IPS-NIHi7 (cell line): ENCODE measurements around the gene USP33.
"Not testable (repeated sequence)": the region's sequence is repeated elsewhere in the genome, so short reads cannot be mapped to it uniquely, and the experiment has no call there.

ENCODE experiments used
- DNase-seq: peaks from one replicate; pipeline ENCODE4 v3.0.0; 2012; ENCODE audit warnings: mixed read lengths; ENCODE audit errors: extremely low spot score

The USP33 gene

DNA sequence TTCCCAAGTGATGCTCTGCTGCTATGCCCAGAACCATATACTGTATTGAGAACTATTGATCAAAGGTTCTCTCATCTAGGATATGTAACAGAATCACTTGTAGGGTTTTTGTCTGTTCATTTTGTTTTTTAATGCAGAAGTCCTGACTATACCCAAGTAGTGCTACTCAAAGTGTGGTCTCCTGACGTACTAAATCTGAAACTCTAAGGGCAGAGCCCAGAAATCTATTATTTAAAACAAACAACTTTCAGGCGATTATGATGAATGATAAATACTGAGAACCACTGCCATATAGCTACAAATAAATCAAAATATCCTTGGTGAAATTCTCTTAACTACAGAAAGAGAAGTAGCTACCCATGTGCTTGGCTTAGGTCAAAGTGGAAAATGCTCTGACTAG is 87.3 kb downstream of the USP33 start:
- no peak for DNase-seq

DNA sequence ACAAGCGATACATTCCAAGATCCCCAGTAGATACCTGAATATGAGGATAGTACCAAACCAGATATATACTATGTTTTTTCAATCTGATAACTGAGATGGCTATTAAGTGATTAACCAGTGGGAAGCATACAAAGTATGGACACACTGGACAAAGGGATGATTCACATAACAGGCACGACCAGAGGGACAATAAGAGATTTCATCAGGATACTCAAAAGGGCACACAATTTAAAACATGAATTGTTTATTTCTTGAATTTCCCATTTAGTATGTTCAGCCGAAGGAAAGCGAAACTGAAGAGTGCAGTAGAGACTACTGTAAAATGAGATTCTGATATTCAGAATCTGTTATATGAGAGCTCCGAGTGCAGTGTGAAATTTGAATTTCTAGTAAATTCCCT is 87.8 kb downstream of the USP33 start:
- DNase-seq = no peak

DNA sequence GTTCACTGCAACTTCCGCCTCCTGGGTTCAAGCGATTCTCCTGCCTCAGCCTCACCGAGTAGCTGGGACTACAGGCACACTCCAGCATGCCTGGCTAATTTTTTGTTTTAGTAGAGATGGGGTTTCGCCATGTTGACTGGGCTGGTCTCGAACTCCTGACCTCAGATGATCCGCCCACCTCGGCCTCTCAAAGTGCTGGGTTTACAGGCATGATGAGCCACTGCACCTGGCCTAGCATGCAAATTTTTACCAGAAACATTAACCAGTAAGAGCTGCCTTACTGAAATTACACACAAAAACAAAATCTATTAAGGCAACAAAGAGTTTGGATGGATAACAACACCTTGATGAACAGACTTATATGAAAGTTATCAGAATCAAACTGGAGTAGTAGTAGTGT is 89.3 kb downstream of the USP33 start:
- DNase-seq = no peak

DNA sequence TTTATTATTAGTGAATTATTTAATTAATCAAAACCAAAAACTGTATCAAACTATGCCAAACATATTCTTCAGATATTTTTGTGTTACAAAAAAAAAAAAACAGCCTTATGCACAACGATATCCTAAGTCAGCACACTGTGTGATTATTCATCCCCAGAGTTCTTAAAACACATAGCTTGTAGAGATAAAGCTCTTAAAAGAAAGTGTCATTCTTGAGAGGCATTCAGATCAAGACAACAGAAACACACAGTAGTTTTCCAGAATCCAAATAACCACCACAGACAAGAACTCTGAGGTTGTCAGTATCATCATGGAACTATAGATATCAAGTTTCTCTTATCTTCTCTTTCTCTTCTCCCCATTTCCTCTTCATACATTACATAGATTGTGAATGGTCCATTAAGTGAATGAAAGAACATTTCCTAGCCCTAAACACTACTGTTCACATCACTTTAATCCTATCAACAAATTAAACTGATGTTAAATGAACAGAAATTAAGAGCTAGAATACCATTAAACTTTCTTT is 90.7 kb downstream of the USP33 start:
- no peak for DNase-seq

DNA sequence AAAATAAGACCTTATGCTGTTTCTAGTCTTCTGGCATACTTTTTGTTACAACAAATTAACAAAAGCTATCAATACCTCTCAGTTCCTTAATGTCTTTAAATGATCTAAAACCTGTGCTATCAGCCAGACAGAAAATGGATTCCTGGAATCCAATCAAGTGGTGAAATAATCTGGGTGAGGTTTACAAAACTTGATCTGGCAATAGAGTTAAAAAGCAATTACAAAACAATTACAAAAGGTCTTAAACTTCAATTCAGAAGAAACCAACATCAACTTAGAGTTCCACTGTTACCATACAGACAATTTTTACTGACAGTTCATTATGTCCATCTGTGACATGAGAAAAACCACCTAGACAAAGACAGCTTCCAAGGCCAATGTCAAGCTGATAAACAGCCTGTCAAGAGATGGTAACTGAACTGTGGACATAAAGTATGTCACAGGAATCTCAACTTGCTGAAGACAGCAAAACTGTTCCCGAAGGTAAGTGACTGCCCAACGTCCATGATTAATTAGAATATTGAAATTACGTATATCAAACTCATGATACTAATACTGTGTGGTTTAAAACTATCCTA is 94.6 kb downstream of the USP33 start:
- no peak for DNase-seq

DNA sequence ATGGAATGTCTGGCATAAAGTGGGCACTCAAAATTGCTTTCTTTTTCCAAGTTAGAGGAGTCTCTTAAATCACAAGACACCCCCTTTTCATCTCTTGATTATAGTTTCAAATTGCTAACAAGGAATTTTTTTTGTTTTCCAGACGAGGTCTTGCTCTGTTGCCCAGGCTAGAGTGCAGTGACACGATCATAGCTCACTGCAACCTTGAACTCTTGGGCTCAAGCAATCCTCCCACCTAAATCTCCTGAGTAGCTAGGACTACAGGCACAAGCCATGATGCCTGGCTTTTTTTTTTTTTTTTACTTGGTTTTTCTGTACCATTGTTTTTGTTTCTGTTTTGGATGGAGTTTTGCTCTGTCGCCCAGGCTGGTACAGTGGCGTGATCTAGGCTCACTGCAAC is 98.0 kb downstream of the USP33 start:
- DNase-seq = no peak

DNA sequence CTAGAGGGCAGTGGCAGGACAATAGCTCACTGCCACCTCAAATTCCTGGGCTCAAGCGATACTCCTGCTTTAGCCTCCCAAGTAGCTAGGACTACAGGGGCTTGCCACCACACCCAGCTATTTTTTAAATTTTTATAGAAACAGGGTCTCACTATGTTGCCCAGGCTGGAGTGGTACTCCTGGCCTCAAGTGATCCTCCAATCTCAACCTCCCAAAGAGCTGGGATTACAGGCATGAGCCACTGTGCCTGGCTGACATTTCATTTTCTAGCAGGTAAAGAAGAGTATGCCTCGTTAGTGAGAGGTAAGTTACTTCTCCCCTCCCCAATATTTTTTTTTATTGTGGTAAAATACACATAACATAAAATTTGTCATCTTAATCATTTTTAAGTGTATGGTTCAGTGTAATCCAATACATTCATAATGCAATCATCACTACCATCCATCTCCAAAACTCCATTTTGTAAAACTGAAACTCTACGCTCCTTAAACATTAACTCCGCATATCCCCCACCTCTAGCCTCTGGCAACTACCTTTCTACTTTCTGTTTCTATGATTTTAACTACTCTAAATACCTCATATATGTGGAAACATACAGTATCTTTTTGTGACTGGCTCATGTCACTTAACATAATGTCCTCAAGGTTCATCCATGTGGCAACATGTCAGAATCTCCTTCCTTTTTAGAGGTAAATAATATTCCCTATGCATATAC is 99.6 kb downstream of the USP33 start:
- DNase-seq = no peak

DNA sequence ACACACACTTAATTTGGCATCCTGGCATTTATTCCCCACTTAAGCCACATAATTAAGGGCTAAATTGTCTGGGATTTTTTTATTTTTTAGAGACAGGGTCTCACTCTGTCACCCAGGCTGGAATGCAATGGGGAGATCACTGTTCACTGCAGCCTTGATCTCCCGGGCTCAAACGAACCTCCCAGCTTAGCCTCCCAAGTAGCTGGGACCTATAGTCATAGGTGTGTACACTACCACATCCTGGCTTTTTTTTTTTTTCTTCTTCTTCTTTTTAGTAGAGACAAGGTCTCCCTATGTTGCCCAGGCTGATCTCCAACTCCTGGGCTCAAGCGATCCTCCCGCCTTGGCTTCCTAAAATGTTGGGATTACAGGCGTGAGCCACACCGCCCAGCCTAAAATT is 101.4 kb downstream of the USP33 start:
- DNase-seq = no peak

DNA sequence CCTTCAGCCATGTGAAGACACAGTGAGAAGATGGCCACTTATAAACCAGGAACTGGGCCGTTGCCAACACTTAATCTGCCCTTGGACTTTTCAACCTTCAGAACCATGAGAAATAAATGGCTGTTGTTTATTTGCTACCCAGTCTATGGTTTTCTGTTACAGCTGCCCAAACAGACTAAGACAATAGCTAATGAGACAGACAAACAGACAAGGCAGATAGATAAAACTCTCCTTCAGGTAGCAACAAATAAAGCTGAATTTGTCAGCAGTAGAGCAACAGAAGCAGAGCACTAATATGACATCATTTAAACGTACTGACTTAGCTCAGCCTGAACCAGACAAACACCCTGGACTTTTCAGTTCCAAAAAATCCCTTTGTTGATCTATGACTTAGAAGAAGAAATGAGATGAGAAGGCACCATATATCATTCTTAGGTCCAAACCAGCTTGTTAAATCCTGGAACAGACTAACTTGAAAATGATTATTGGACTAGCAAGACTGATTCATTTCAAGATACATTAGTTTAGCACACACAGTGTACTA is 104.1 kb downstream of the USP33 start:
- no peak for DNase-seq

DNA sequence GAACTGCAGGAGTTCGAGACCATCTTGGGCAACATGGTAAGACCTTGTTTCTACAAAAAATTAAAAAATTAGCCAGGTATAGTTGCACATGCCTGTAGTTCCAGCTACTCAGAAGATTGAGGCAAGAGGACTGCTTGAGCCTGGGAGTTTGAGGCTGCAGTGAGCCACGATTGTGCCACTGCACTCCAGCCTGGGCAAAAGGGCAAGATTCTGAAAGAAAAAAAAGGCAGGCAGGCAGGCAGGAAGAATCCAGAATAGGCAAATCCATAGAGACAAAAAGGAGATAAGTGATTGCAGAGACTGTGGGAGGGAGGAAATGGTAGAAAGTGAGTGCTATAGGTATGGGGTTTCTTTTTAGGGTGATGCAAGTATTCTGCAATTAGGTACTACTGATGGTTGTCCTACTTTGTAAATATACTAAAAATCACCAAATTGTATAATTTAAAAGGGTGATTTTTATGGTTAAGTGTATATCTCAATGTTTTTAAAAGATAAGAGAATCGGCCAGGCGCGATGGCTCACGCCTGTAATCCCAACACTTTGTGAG is 106.6 kb downstream of the USP33 start:
- no peak for DNase-seq

DNA sequence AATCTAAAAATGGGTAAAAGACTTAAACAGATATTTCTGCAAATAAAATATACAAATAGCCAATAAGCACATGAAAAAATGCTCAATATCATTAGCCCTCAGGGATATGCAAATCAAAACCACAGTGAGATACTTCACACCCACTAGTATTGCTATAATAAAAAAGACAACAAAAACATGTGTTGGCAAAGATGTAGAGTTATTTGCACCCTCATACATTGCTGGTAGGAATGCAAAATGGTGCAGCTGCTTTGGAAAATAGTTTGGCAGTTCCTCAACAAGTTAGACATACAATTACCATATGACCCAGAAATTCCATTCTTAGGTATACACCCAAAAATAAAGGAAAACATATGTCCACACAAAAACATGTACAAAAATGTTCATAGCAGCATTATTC is 107.4 kb downstream of the USP33 start:
- DNase-seq = no peak

DNA sequence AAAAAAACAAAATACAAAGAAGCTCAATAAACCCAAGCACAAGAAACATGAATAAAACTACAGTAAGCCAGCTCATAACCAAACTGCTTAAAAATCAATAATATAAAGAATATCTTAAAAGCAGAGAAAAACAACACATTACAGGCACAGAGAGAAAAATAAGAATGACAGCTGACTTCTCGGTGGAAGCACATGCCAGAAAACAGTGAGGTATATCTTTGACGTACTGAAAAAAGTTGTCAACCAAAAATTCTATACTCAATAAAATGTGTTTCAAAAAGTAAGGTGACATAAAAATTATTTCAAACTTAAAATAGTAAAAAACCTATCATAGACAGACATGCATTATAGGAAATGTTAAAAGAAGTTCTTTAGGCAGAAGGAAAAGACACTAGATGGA is 110.5 kb downstream of the USP33 start:
- no peak for DNase-seq

DNA sequence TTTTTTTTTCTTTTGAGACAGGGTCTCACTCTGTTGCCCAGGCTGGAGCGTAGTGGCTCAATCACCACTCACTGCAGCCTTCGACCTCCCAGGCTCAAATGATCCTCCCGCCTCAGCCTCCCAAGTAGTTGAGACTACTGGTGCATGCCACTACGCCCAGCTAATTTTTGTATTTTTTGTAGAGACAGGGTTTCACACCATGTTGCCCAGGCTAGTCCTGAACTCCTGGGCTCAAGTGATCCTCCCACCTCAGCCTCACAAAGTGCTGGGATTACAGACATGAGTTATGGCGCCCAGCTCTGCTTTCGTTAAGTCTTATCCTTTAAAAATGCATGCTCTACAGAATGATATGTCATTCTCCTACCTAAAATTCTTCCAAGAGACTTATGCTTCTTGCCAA is 113.4 kb downstream of the USP33 start:
- not testable (repeated sequence) for DNase-seq
